Measurements from ENCODE around the gene ARFGAP1.

ARFGAP1 gene

DNA sequence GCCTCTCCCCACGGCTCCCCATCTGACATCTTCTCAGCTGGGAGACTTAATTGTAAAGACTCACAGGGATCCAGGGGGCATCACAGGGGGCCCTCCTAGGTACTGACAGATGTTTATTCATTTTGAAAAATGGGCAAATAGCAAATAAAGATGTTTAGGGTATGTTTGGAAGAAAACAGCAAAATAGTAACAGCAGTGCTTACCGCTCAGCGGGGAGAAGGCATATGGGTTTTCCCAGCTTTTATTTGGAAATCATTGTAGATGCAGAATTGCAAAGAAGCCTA is 39.6 kb upstream of the ARFGAP1 start:
- Mint-ChIP-seq H3K4me3 (no peak overlapping the region), H3K27me3 (ENCODE audit: low read depth, poor library complexity) (peaks cover 19% of the 10 kb centered on the region), H3K9me3 (no peaks in the 10 kb centered on the region), H3K4me1 (peaks cover 75% of the 10 kb centered on the region), H3K27ac (no peak overlapping the region), H3K36me3 (ENCODE audit: low read depth) (no peaks in the 10 kb centered on the region)
- TF ChIP-seq, protein P1, sequence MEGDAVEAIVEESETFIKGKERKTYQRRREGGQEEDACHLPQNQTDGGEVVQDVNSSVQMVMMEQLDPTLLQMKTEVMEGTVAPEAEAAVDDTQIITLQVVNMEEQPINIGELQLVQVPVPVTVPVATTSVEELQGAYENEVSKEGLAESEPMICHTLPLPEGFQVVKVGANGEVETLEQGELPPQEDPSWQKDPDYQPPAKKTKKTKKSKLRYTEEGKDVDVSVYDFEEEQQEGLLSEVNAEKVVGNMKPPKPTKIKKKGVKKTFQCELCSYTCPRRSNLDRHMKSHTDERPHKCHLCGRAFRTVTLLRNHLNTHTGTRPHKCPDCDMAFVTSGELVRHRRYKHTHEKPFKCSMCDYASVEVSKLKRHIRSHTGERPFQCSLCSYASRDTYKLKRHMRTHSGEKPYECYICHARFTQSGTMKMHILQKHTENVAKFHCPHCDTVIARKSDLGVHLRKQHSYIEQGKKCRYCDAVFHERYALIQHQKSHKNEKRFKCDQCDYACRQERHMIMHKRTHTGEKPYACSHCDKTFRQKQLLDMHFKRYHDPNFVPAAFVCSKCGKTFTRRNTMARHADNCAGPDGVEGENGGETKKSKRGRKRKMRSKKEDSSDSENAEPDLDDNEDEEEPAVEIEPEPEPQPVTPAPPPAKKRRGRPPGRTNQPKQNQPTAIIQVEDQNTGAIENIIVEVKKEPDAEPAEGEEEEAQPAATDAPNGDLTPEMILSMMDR (IDR thresholded peaks at IDR 0.05), result no peak
- DNase-seq, result no peak

DNA sequence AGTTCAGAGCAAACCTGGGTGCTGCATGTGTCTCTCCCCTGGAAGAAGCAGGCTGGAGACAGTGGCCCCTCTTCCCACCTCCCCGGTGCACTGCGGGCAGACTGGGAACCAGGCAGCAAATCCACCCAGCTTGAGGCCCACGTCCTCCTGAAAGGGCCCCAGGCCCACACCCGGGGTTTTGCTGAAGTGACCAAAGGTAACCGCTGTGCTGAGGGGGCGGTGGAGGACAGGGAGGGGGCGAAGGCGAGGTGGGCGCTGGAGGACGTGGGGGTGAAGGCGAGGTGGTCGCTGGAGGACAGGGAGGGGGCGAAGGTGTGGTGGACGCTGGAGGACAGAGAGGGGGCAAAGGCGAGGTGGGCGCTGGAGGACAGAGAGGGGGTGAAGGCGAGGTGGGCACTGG is 38.7 kb upstream of the ARFGAP1 start:
- peaks cover 70% of the 10 kb centered on the region for H3K4me1 Mint-ChIP-seq
- H3K27ac Mint-ChIP-seq, result no peak overlapping the region
- H3K4me3 Mint-ChIP-seq, result no peak overlapping the region
- no peak for DNase-seq
- TF ChIP-seq, protein P1 (IDR thresholded peaks at IDR 0.05), result no peak
- H3K36me3 Mint-ChIP-seq (ENCODE audit: low read depth), result no peaks in the 10 kb centered on the region
- peaks cover 15% of the 10 kb centered on the region for H3K27me3 Mint-ChIP-seq (ENCODE audit: low read depth, poor library complexity)
- H3K9me3 Mint-ChIP-seq, result no peaks in the 10 kb centered on the region

DNA sequence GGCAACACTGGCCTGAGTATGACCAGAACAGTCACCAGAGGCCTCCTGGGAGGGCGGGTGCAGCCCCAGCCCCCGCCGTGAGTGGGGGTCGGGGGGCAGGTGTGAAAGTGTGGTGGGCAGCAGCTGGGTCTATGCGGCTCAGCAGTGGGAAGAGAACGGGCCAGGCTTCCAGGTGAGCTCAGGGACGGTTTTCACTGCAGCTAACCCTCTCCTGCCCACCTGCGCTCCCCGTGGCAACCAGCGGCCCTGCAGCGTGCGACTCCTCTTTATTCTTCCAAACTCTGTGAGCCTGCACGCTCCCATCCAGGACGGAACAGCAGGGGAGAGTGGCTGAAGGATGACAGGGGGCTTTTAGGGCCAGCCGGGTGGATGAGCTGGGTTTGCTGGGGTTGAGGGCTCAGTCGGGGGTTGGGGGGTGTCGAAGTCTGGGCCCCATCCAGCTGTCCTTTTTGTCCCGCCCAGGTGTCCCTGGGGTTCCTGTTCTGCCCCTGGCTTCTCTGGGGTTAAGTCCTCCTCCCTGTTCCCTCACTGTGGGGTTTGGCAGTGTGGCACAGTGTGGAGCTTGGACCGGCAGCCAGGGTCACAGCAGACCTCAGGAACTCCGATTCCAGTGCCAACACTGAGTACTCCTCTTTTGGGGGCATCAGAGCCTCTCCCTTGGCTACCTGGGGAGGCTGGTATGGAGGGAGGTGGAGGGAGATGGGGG is 37.8 kb upstream of the ARFGAP1 start:
- DNase-seq, result peak; percentile 63
- H3K27ac Mint-ChIP-seq, result no peak overlapping the region
- no peaks in the 10 kb centered on the region for H3K36me3 Mint-ChIP-seq (ENCODE audit: low read depth)
- H3K9me3 Mint-ChIP-seq, result no peaks in the 10 kb centered on the region
- H3K4me3 Mint-ChIP-seq, result peak overlapping the region; percentile 32
- H3K4me1 Mint-ChIP-seq, result peaks cover 61% of the 10 kb centered on the region
- H3K27me3 Mint-ChIP-seq (ENCODE audit: low read depth, poor library complexity), result peaks cover 11% of the 10 kb centered on the region
- TF ChIP-seq, protein P1 (IDR thresholded peaks at IDR 0.05), result peak; percentile 48

DNA sequence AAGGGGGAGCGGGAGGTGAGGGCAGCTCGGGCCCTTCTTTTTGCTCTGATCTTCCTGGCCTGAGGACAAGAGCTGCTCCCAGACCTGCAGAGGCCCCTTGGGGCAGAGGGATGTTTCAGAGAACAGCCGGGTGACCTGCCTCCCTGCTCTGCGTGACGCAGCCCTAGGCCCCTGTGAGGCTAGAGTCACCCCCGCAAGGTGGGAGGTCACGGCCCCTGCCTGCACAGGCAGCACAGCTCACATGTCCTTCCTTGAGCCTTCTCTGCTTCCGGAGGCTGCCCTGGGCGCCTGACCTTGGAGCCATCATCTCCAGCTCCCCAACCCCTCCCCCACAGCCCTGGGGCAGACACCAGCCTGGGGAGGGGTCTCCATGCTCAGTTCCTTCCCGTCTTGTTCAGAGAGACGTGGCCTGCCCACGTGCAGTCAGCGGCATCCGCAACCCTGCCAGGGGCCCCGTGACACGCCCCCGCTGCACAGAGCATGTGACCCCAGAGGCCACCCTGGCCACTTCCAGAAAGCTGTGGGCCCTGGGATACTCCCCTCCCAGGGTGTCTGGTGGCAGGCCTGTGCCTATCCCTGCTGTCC is 37.1 kb upstream of the ARFGAP1 start, which contains the start of gene BIRC7:
Gene BIRC7 (plus strand): TSS at position 507 of the 585 bp plus-strand sequence. CDS start 192 bp downstream, outside the sequence.
- no peaks in the 10 kb centered on the region for H3K9me3 Mint-ChIP-seq
- no peaks in the 10 kb centered on the region for H3K36me3 Mint-ChIP-seq (ENCODE audit: low read depth)

DNA sequence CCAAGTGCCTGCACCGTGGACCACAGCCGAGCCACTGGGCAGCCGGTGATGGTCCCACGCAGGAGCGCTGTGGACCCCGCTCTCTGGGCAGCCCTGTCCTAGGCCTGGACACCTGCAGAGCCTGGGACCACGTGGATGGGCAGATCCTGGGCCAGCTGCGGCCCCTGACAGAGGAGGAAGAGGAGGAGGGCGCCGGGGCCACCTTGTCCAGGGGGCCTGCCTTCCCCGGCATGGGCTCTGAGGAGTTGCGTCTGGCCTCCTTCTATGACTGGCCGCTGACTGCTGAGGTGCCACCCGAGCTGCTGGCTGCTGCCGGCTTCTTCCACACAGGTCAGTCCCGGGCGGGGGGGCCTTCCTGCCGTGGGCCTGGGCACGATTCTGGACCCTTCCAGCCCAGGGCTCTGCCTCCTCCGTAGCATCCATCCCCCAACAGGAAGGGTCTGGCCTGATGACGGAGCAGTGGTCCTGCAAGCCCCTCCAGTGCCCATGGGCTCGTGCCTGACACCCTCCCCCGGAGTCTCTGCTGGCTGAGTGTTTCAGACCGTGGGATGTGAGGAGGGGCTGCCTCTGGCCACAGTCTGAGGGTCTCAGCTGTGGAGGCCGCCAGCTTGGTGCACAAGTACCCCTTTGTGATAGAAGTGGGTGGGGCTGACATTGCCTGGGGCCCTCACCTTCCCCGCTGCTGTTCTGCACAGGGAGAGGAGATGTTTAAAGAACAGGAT is 36.3 kb upstream of the ARFGAP1 start:
- H3K27ac Mint-ChIP-seq, result no peak overlapping the region

More for the DNA sequence above, 37.1 kb upstream of the ARFGAP1 start, which contains the start of gene BIRC7:
- Mint-ChIP-seq H3K4me3 (peak within 1 kb of the TSS; percentile 32), H3K27me3 (ENCODE audit: low read depth, poor library complexity) (peaks cover 8% of the 10 kb centered on the region), H3K4me1 (peaks cover 54% of the 10 kb centered on the region), H3K27ac (no peak within 1 kb of the TSS)
- peak; percentile 68 for DNase-seq
- TF ChIP-seq, protein P1 (IDR thresholded peaks at IDR 0.05), result no peak

More for the DNA sequence above, 36.3 kb upstream of the ARFGAP1 start:
- TF ChIP-seq, protein P1 (IDR thresholded peaks at IDR 0.05), result no peak
- Mint-ChIP-seq H3K36me3 (ENCODE audit: low read depth) (no peaks in the 10 kb centered on the region), H3K4me3 (no peak overlapping the region), H3K27me3 (ENCODE audit: low read depth, poor library complexity) (peaks cover 4% of the 10 kb centered on the region), H3K4me1 (peaks cover 46% of the 10 kb centered on the region), H3K9me3 (no peaks in the 10 kb centered on the region)
- DNase-seq, result no peak
